NCI-H446 (cell line): ENCODE results near the gene GRIK1.

ENCODE experiments used
- DNase-seq, 2 experiments: peaks; one replicate each; lab custom pipeline; 2025; lab: John Stamatoyannopoulos, UW

Gene GRIK1

DNA sequence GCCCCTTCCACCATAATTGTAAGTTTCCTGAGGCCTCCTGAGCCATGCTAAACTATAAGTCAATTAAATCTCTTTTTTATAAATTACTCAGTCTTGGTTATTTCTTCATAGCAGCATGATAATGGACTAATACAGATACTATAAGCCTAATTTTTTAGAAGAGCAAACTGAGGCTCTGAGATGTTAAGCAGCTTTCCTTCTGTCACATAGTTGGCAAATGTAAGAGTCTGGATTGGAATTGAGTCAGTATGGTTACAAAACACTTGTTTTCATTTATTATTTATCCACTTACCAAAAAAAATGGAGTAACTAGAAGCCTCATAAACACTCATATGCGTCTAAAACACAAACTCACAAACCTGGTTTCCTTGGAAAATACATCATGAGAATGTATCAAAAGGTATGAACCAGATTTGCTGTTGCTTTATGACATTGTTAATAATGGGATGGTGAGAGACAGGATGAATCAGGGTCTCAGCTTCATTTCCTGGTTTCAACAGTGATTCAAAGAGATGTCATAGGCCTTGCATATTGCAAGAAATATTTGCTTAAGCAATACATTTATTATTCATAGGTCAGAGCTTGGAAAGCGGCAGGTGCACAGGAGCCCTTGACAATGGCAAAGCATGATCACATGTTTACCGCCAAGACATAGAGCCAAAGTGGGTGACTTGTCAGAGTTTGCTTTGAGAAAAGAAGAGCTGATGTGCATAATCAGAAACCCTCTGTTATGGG, 221.5 kb downstream of the GRIK1 start:
- no peak for DNase-seq

GRCh38 chr21:29717659-29718058, 222.1 kb downstream of the GRIK1 start:
- no peak for DNase-seq

- no peak for DNase-seq
Observed at GRCh38 chr21:29716753-29717152, 223.0 kb downstream of the GRIK1 start.

GRCh38 chr21:29715089-29715488, 224.7 kb downstream of the GRIK1 start:
- DNase-seq: no peak

GRCh38 chr21:29712818-29713217, 227.0 kb downstream of the GRIK1 start:
- no peak for DNase-seq

DNA sequence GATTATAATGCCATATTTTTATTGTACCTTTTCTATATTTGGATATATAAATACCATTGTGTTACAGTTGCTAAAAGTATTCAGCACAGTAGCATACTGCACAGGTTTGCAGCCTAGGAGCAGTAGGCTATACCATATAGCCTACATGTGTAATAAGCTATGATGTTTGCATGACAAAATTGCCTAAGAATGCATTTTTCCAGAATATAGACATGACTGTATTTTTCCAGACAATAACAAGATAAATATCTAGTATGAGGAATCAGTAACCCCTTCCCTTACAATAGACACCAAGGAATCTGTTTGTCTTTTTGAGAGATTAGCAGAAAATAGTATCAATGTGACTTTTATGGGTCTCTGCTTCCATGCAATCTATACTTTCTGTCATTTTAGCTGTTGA, 228.6 kb downstream of the GRIK1 start:
- DNase-seq: no peak

DNA sequence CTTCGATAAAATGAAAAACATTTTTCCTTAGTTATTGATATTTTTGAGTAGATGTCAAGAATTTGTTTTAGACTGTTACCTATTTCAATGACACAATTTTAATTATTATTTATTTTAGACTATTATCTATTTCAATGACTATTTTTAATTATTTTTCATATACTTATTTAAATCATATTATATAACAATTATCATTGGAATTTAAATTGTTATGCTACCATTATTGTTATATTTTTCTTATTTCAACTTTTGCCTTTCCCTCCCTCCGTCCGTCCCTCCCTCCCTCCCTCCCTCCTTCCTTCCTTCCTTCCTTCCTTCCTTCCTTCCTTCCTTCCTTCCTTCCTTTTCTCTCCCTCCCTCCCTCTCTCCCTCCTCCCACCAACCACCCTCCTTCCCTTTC, 229.3 kb downstream of the GRIK1 start:
- DNase-seq: no peak

DNA sequence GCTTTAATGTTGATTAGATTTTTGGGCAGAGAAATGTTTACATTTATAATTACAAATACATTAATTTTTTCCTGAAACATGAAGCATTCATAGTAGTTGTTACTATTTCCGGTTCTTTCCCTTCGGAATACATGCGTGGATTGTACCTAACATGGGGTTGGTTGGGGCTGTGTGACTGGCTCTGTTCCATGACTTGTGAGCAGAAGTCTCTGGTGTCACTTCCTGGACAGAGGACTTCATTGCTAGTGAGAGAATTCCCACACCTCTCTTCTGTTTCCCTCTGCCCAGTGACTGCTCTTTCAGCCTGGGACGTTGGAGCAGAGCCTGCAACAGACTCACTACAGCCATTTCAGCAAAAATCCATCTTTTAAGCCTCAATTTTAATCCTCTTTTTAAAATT, 231.4 kb downstream of the GRIK1 start:
- DNase-seq: no peak

DNA sequence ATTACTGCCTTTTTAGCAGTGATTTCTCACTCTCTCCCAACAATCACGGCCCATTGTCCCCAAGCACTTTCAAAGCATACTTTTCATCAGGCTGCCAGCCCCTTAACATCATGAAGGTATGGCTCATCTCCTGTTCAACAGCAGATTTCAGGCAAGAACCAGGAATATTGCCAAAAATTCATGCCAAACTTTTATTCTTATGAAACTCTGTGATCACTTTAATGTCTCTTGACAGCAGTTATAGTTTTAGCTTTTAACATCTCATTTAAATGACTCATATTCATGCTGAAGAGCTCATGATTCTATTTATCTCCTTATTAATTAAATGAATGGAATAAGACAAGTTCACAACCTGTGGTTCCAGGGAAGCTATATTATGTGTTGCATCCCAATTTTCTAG, 235.1 kb downstream of the GRIK1 start:
- no peak for DNase-seq

DNA sequence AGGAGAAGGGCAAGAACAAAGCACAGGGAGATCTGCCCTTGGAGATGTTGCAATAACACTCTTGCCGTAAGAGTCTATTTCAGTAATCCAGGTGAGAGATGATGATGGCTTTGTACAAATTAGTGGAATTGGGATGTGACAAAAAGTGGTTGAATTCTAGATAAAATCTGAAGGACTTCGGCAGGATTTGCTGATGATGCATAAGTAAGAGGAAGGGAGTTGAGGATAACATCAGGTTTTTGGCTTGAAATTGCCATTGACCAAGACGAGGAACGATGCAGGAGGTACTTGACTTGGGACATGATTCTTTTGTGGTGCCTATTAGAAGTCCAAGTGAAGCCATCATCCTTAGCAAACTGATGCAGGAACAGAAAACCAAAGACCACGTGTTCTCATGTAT, 238.1 kb downstream of the GRIK1 start:
- DNase-seq: no peak

GRCh38 chr21:29697555-29698193, 242.1 kb downstream of the GRIK1 start:
- no peak for DNase-seq

DNA sequence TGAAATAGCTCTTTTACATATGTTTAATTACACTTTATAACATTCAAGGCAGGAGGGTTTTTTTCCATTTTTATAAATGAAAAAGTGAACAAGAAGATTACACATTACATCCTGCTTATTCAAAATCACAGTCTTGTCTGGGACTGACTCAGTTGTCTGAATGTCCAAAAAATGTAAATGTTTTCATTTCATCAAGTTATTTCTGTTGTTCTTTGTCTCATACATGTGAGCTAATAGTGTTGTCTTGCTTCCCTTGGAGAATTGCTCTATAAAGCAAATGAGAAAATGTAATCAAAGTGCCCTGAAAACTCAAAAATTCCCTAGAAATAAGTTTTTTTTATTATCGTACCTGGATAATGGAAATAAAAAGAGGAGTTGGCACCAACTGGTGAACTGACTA, 242.9 kb downstream of the GRIK1 start:
- no peak for DNase-seq

DNA sequence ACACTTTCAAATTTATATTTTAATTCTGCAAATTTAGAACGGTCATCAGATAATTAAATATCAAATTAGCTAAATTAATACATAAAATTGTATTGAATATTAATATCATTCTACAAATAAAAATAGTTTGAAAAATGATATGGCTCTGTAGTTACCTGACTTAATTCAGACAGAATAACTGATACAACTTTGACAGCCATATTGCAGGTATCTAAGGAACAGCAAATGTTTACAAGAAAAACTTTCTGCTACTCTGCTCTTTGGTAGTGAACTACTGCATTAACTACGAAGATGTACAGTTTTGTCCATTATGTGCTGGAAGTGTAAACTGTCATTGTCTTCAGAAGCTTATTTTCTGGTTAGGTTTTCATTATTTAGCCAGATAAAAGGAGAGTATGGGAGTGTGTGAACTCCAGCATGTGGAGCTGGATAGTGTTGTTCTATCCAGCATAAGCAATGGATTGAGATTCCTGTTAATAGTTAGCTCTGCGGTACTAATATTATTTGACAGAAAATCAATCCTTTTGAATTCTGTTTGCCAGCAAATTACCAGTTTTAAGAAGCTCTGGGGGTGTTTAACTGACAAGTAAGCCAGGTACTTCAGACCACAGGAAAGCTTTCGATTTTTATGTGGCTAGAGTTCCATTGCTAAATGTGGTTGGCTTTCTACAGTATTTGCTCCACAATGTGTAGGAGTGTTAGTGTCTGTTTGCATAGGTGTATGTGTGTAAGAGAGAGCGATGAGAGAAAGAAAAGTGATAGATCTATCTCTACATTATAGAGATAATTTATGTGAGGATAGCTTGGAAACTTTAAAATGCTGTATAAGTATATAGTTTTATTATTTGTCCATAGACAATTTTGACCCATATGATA, 247.9 kb downstream of the GRIK1 start:
- no peak for DNase-seq

GRCh38 chr21:29689753-29690152, 250.0 kb downstream of the GRIK1 start:
- no peak for DNase-seq

- DNase-seq: no peak
Observed at GRCh38 chr21:29684106-29684505, 255.7 kb downstream of the GRIK1 start.

DNA sequence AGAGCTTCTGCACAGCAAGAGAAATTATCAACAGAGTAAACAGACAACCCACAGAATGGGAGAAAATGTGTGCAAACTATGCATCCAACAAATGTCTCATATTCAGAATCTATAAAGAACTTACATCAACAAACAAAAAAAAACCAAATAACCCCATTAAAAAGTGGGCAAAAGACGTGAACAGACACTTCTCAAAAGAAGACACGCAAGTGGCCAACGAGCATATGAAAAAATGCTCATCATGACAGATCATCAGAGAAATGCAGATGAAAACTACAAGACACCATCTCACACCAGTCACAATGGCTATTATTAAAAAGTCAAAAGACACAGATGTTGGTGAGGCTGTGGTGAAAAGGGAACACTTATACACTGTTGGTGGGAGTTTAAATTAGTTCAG, 257.0 kb downstream of the GRIK1 start:
- no peak for DNase-seq

GRCh38 chr21:29680273-29680672, 259.5 kb downstream of the GRIK1 start:
- no peak for DNase-seq

GRCh38 chr21:29678626-29679025, 261.2 kb downstream of the GRIK1 start:
- DNase-seq: no peak

GRCh38 chr21:29677326-29677725, 262.5 kb downstream of the GRIK1 start:
- no peak for DNase-seq

GRCh38 chr21:29676395-29676794, 263.4 kb downstream of the GRIK1 start:
- DNase-seq: no peak

DNA sequence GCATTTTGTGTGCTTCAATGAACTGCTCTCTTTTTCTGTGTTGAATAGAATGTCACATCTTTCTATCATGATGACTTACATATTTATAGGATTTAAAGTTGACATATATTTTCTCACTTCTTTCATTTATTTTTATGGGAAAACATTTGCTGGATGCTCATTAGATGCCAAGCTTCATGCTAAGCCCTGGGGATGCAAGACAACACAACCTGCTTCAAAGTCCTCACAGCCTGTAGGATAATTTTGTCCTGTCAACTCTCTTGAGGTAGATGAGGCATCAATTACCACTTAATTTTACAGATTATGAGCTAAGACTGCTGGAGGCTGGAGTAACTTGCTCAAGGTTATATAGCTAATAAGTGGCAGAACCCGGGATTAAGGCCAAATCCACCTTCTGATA, 264.3 kb downstream of the GRIK1 start:
- DNase-seq: no peak

- no peak for DNase-seq
Observed at GRCh38 chr21:29674343-29674742, 265.5 kb downstream of the GRIK1 start.

DNA sequence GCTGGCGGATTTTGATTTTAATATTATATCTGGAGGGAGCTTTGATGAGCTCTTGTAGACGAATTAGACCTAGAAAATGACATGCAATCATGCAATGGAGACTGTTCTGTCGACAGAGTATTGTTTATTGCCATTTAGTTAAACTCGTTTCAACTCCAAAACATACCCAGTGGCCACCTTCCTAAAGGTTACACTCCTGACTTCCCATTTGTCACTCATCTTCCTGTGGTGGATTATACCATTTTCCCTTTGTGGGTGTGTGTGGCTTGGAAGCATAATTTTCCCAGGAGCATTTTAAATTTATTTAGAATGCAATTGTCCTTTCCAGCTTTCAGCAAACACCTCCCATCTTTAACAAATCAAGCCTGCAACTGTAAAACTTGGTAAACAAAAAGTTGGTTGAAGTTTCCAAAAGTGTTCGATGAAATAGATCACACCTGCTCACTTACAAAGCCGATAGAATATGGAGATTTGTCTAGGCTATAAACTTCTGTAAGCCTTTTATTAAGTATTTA, 266.6 kb downstream of the GRIK1 start:
- DNase-seq: no peak
